Esophagus squamous epithelium (tissue), 4 donors: ENCODE results near the gene RNASE13.

ENCODE experiments used
- POLR2A ChIP-seq, 4 donors: fragments of 450-650 bp; IDR thresholded peaks; one replicate each; pipeline ENCODE4 v1.6.1; 2017; ENCODE audit warnings: antibody characterized with exemption in 4 of 4, mild to moderate bottlenecking in 4 of 4, moderate library complexity in 3 of 4
- TF ChIP-seq, protein P1 (sequence below), 6 experiments: fragments of 450-650 bp in 4 of 6; fragments of 200-600 bp in 2 of 6; sonication (generic) in 2 of 6; IDR thresholded peaks; one replicate each; pipeline ENCODE4 v1.5.1; 2016 to 2019; ENCODE audit warnings: antibody characterized with exemption in 6 of 6, mild to moderate bottlenecking in 4 of 6, moderate library complexity in 4 of 6

GRCh38 chr14:21022686-21023085 is 11.9 kb downstream of the RNASE13 start:
- TF ChIP-seq, protein P1, sequence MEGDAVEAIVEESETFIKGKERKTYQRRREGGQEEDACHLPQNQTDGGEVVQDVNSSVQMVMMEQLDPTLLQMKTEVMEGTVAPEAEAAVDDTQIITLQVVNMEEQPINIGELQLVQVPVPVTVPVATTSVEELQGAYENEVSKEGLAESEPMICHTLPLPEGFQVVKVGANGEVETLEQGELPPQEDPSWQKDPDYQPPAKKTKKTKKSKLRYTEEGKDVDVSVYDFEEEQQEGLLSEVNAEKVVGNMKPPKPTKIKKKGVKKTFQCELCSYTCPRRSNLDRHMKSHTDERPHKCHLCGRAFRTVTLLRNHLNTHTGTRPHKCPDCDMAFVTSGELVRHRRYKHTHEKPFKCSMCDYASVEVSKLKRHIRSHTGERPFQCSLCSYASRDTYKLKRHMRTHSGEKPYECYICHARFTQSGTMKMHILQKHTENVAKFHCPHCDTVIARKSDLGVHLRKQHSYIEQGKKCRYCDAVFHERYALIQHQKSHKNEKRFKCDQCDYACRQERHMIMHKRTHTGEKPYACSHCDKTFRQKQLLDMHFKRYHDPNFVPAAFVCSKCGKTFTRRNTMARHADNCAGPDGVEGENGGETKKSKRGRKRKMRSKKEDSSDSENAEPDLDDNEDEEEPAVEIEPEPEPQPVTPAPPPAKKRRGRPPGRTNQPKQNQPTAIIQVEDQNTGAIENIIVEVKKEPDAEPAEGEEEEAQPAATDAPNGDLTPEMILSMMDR (IDR thresholded peaks at IDR 0.05), result no peak
- TF ChIP-seq POLR2A (IDR thresholded peaks at IDR 0.05), result no peak
